Measurements from ENCODE around the gene TMEM121.

- TF ChIP-seq CTCF (IDR thresholded peaks at IDR 0.05) (no peak), POLR2A (IDR thresholded peaks at IDR 0.05) (peak in 1 of 2 donors; percentile 65), POLR2AphosphoS5 (IDR thresholded peaks at IDR 0.05) (peak in 1 of 3 donors; percentile 50), EP300 (IDR thresholded peaks at IDR 0.05) (no peak)
Observed at GRCh38 chr14:105486974-105487448, 39.4 kb upstream of the TMEM121 start.
